Activated B cell treated with CpG ODN at 0.5 μM for 24 hours (primary cell): ENCODE data around the gene SIRPA. TPM values are rescaled to one million over a fixed set of nuclear protein-coding genes. Genes with fewer than 3 reads are reported as not detected.

Source experiments
- ATAC-seq: fragments of 200-7000 bp; cut with Tn5 transposase; one replicate; pipeline ENCODE4 v1.10.0; 2021; ENCODE audit warnings: low read depth, mild to moderate bottlenecking, moderate library complexity
- CTCF ChIA-PET: fragments of 350-600 bp; sonication (Branson Sonifier 250); formaldehyde crosslinking; loops from one replicate; lab custom pipeline; 2021; ENCODE audit warnings: antibody characterized with exemption; lab: Charles Lee
- POLR2A ChIA-PET: fragments of 350-600 bp; sonication (Branson Sonifier 250); formaldehyde crosslinking; loops from one replicate; lab custom pipeline; 2021; ENCODE audit warnings: antibody characterized with exemption; lab: Charles Lee
- DNase-seq: peaks from one replicate; pipeline ENCODE4 v3.0.0; 2022
- H3K27ac Mint-ChIP-seq: one replicate; pipeline ENCODE4 v1.8.0; 2020; ENCODE audit warnings: mixed read lengths
- H3K27me3 Mint-ChIP-seq: one replicate; pipeline ENCODE4 v1.8.0; 2021; ENCODE audit warnings: mixed read lengths
- H3K36me3 Mint-ChIP-seq: one replicate; pipeline ENCODE4 v1.8.0; 2021; ENCODE audit warnings: low read depth, mixed read lengths
- H3K4me1 Mint-ChIP-seq: one replicate; pipeline ENCODE4 v1.8.0; 2021; ENCODE audit warnings: mixed read lengths
- H3K4me3 Mint-ChIP-seq: one replicate; pipeline ENCODE4 v1.8.0; 2020; ENCODE audit warnings: mild to moderate bottlenecking, mixed read lengths
- H3K9me3 Mint-ChIP-seq: one replicate; pipeline ENCODE4 v1.8.0; 2020; ENCODE audit warnings: mixed read lengths
- CTCF ChIP-seq: fragments of 200-600 bp; IDR thresholded peaks from one replicate; pipeline ENCODE4 v1.8.0; 2022; ENCODE audit warnings: antibody characterized with exemption, mild to moderate bottlenecking
- intact Hi-C: fragments of 100-400 bp; cut with micrococcal nuclease; formaldehyde crosslinking; loops from one replicate; pipeline ENCODE4 v1.15.1; 2024
- total RNA-seq: library from RNA; stranded (reverse); gene quantifications from 2 replicates; pipeline ENCODE4 v1.2.3, GENCODE V29; 2022

SIRPA gene
- total RNA-seq, 1 donor from 2014 or later: 10.1 TPM

GRCh38 chr20:1973601-1974440, 78.6 kb downstream of the SIRPA start:
- H3K27me3 Mint-ChIP-seq: peaks cover 20% of the 10 kb centered on the region

GRCh38 chr20:1975291-1975690, 80.1 kb downstream of the SIRPA start:
- CTCF ChIA-PET: interaction anchor here (1.1 to 1.5 kb wide), 2 partner anchors 9 to 198 kb away, joined by 3 read pairs; no protein-coding TSS in a partner anchor
- H3K27me3 Mint-ChIP-seq: peaks cover 26% of the 10 kb centered on the region
- H3K9me3 Mint-ChIP-seq: no peaks in the 10 kb centered on the region
- no peak for ATAC-seq
- H3K27ac Mint-ChIP-seq: no peak overlapping the region
- no peak for DNase-seq
- intact Hi-C loops: no loop called here
- no peak for TF ChIP-seq CTCF
- no peaks in the 10 kb centered on the region for H3K36me3 Mint-ChIP-seq
- H3K4me3 Mint-ChIP-seq: no peak overlapping the region
- no peaks in the 10 kb centered on the region for H3K4me1 Mint-ChIP-seq
- POLR2A ChIA-PET: no interaction called here

More at GRCh38 chr20:1973601-1974440, 78.6 kb downstream of the SIRPA start:
- Mint-ChIP-seq H3K36me3 (no peaks in the 10 kb centered on the region), H3K4me3 (no peak overlapping the region), H3K27ac (no peak overlapping the region), H3K4me1 (no peaks in the 10 kb centered on the region), H3K9me3 (no peaks in the 10 kb centered on the region)
- intact Hi-C loops: no loop called here
- no peak for ATAC-seq
- no peak for TF ChIP-seq CTCF
- POLR2A ChIA-PET: no interaction called here
- CTCF ChIA-PET: no interaction called here
- DNase-seq: no peak

- DNase-seq (no peak), ATAC-seq (no peak)
- H3K4me3 Mint-ChIP-seq: no peak overlapping the region
- POLR2A ChIA-PET: no interaction called here
- no peaks in the 10 kb centered on the region for H3K4me1 Mint-ChIP-seq
- intact Hi-C loops: no loop called here
- no peak for TF ChIP-seq CTCF
- H3K9me3 Mint-ChIP-seq: no peaks in the 10 kb centered on the region
- no peaks in the 10 kb centered on the region for H3K36me3 Mint-ChIP-seq
- H3K27ac Mint-ChIP-seq: no peak overlapping the region
- CTCF ChIA-PET: no interaction called here
- H3K27me3 Mint-ChIP-seq: peaks cover 30% of the 10 kb centered on the region
These were observed 84.0 kb downstream of the SIRPA start for GRCh38 chr20:1979106-1979778.

GRCh38 chr20:1982686-1983085, 87.5 kb downstream of the SIRPA start:
- H3K36me3 Mint-ChIP-seq: no peaks in the 10 kb centered on the region
- intact Hi-C loops: no loop called here
- H3K27ac Mint-ChIP-seq: no peak overlapping the region
- no peak for DNase-seq
- H3K9me3 Mint-ChIP-seq: no peaks in the 10 kb centered on the region
- no peaks in the 10 kb centered on the region for H3K4me1 Mint-ChIP-seq
- H3K27me3 Mint-ChIP-seq: peaks cover 35% of the 10 kb centered on the region
- CTCF ChIA-PET: no interaction called here
- TF ChIP-seq CTCF: no peak
- H3K4me3 Mint-ChIP-seq: no peak overlapping the region
- POLR2A ChIA-PET: no interaction called here
- ATAC-seq: no peak

DNA sequence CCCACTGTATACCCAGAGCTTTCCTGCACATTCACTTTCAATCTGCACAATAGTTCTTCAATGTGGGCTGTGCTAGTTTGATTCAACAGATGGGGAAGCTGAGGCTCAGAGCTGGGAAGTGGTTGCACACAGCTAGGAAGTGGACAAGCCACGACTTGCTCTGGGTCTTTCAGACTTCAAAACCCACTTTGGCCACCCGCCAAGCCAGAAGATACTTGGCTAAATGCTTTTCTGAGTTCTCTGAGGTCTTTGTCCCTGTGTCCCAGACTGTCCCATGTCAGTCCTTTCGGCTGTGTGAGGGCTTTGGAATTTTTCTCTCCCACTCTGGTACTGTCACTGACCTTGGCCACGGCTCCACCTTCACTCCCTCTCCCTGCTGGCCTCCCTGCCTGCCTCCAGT, 88.1 kb downstream of the SIRPA start:
- intact Hi-C loops: no loop called here
- no peak for ATAC-seq
- no peak for TF ChIP-seq CTCF
- Mint-ChIP-seq H3K27me3 (peaks cover 36% of the 10 kb centered on the region), H3K36me3 (no peaks in the 10 kb centered on the region), H3K27ac (no peak overlapping the region), H3K9me3 (no peaks in the 10 kb centered on the region), H3K4me1 (no peaks in the 10 kb centered on the region), H3K4me3 (no peak overlapping the region)
- ChIA-PET CTCF (no interaction called here), POLR2A (no interaction called here)
- DNase-seq: no peak
